GM18861 (cell line): ENCODE results near the gene MYCN.
"Not testable (repeated sequence)": the region's sequence is repeated elsewhere in the genome, so short reads cannot be mapped to it uniquely, and the experiment has no call there.

Experiments used
- ATAC-seq: cut with Tn5 transposase; IDR thresholded peaks from one replicate; pipeline ENCODE4 v1.9.1; 2021; ENCODE audit not compliant: unreplicated experiment

The MYCN gene

DNA sequence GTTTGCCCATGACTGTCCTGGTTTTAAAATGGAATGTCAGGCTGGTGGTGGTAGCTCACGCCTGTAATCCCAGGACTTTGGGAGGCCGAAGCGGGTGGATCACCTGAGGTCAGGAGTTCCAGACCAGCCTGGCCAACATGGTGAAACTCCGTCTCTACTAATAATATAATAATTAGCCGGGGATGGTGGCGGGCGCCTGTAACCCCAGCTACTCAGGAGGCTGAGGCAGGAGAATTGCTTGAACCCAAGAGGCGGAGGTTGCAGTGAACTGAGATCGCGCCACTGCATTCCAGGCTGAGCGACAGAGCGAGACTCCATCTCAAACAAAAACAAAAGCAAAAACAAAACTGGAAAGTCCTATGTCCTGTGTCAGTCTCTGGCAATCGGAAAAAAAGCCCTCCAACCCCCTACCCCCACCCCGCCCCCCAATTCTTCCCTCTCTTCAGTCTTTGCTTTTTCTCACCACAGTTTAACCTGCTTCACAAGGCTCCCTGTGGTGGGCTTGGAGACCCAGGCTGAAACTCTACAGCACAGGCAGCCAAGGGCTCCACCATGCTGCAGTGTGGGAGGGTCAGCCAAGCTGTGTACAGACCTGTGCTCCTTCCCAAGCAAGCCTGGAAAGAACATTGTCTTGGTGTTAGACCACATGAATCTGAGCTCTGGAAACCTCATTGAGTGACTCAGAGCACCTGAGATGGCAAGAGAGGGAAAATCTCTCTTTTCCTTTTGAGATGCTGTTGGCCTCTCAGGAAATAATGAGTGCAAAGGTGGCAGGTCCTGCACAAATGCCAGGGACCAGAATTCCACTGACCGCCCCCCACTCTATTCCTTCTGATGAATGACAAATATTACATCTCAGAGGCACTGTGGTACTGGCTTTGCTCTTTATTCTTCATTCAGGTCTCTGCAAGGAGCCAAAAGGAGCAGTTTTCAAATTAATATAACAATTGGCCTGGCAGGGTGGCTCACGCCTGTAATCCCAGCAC lies 16.7 kb downstream of the MYCN start:
- no peak for ATAC-seq

DNA sequence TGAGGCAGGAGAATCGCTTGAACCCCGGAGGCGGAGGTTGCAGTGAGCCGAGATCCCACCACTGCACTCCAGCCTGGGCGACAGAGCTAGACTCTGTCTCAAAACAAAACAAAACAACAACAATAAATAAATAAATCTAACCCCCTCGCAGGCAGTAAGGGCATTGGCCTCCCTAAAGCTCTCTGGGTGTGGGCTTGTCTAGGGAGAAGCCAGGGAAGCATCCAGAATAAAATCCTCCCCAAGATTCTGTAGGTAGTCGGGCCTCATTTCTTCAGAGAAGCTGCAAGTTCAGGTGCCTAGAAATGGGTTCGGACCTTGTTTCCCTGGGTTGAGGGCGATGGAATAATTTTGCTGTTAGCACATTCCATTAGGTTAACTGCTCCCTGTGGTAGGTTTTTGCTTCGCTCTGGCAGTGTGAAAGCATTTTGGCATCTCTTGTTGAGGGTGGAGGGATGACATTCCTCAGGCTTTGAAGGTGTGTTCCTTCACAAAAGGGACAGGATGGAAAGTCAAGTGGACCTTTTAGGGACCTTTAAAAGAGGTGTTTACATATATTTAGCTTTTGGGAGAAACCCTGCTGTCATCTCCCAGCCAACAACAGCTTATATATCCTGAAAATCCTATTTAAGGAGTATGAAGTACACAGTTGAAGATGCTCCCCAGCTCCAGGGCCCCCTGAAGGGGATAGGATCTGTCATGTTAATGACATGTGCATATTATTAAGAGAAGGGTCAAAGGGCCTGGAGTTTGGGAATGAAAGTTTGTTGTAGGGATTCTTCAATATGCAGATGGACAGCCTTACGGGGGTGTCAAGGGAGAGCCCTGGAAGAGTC lies 17.7 kb downstream of the MYCN start:
- no peak for ATAC-seq

DNA sequence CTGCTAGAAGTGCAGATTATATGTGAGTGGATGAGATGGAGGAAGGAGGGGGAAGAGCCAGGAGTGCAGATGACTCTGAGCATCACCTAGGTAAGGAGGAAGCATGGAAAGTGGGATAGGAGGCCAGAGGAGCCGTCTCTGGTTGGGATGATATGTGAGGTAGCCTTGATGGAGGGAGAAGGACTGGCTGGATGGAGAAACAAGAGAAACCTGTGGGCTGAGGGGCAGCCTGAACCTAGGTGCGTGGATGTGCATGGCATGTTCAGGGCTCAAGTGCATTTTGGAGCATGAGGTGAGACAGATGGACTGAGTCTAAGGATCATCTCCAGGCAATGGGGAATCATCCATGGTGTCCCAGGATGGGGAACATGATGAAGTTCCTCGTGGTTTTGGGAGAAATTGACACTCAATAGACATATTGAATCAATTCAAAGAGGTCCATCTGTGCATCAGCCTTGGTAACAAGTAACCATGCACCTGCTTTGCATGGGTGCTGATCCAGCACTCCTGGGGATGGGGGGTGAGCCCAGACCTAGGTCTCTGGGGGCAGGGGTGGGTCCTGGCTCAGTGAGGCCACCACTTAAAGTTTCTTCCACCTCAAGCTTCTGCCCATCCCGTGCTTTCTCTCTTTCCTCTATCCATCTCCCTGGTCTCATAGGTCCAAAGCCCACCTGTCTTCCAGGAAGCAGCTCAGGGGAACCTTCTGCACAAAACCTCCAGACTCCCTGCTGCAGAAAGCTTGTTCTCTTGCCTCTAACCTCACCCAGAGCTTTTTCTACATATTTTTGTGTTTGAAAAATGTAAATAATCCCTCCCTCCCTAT lies 19.2 kb downstream of the MYCN start:
- no peak for ATAC-seq

DNA sequence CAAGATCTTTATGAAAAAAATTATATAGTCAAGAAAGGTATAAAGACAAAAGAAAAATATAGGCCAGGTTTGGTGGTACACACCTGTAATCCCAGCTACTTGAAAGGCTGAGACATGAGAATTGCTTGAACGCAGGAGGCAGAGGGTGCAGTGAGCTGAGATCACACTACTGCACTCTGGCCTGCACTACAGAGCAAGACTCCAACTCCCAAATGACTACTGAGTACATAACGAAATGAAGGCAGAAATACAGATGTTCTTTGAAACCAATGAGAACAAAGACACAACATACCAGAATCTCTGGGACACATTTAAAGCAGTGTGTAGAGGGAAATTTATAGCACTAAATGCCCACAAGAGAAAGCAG lies 19.8 kb downstream of the MYCN start:
- not testable (repeated sequence) for ATAC-seq

GRCh38 chr2:15963109-15963976 lies 23.0 kb downstream of the MYCN start:
- ATAC-seq: not testable (repeated sequence)

DNA sequence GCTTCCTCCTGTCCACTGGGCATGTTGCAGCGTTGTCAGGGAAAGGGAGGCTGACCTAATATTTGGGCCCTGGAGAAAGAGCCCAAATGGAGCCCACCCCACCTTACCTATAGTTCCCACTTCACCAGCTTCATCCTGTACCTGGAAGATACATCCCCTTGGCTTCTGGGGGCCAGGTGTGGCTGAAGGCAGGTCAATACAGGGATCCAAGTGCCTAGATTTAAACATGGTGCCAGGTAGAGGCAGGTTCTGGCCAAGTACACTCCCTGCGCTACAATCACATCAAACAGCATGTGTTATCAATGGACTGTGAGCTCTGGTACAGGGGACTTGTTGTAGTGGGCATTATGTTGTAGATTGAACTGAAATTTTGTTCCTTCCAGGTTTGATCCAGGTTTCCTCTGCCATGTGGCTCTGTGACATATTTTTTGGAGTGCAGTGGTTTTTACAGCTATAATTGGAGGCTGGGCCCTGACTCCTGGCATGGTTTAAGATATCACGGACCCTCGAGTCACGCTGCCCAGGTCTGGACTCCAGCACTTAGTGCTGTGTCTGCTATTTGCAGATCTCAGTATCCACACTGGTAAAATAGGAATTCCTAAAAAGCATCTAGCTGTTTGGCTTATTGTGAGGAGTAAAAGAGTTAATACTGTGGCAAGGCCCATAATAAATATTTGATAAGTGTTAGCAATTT lies 23.8 kb downstream of the MYCN start:
- no peak for ATAC-seq

DNA sequence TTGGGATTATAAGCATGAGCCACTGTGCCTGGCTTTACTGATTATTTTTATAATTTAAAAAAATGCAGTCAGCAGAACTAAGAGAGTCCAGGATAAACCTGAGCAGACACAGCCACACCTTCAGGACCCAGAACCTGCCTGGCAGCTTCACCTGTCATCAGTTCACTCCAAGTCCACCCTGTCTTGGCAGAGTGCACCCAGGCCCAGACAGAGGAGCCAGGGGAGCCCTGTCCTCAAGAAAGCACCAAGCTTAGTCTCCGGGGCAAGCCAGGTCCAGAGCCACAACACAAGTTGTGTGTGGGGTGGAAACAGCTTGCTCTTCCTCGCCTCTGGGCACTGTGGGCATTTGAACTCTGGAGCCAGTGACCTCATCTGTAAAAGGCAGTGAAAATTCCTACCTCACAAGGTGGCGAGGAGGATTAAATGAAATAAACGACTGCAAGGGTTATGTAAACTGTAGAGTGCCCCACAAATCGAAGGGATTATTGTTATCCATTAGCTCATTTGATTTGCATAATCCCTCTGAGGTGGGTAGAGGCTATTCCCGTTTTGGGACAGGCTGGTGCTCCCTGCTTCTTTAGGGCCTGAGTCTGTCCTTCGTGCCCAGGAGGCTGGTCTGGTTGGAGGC lies 24.7 kb downstream of the MYCN start:
- no peak for ATAC-seq

- ATAC-seq: no peak
These were observed 25.2 kb downstream of the MYCN start for GRCh38 chr2:15965564-15966019.

- no peak for ATAC-seq
These were observed 27.3 kb downstream of the MYCN start for GRCh38 chr2:15967415-15968279.

DNA sequence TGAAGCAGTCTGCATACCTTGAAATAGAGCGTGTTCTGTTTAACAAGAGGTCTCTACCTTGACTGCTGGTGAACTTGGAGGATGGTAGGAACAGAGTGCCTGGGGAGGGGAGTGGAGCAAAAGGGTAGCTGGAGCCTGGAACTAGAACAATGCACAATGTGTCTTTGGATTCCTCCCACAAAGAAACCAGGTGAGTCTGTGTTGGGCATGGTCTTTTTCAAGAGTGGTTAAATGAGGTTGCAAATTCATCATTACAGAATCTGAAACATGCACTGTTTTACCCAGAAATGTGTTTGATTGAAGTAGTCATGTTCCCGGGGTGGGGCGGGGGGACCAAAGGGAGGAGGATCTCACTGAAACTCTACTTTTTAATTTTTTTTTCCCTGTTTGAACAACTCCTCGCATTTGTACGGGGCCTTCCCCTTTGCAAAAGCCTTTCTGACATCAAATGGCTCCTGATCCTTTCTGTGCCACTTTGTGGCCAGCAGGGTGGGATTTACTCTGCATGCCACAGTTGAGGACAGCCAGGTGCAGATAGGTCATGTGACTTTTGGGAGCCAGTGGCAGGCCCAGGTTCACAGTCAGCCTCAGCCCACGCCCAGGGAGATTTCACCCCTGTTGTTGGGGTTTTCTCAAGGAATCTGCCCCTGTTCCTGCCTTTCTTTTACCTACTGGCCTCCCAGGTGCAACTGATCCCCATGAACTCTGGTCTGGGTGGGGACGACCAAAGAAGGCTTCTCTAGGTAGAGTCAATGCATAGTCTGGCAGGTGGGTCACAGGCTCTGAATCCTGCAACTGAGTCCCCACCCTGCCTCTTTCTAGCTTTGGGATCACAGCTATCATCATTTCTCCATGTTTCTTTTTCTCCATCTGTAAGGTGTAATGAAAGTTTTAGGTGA lies 28.2 kb downstream of the MYCN start:
- ATAC-seq: no peak

DNA sequence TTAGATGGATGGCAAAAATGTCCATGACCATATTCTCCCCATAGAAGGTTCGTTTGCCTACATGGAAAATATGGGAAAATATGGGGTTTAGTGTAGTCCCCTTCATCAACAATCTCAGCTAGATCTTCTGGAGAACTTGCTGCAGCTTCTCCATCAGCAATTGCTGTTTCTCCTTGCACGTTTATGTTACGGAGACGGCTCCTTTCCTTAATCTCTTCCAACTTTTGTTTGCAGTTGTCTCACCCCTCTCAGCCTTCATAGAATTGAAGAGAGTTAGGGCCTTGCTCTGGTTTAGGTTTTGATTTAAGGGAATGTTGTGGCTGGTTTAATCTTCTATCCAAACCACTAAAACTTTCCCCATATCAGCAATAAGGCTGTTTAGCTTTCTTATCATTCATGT lies 28.9 kb downstream of the MYCN start:
- no peak for ATAC-seq

DNA sequence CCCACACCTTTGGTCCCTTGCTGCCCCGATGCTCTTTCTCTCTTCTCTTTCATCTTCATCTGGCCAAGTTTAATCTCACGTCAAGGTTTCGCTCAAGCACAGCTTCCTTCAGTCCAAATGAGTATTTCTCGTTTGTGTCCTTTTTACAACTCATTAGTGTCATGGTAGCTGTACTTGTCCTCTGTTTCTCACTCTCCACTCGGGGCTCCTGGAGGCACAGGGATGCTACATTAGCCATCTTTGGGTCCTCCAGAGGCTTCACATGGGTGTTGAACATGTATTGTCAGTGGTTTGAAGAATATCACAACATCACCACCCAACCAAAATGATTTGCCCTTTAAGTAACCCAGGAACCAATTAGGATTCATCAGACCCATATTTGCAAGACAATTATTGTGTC lies 30.4 kb downstream of the MYCN start:
- no peak for ATAC-seq

DNA sequence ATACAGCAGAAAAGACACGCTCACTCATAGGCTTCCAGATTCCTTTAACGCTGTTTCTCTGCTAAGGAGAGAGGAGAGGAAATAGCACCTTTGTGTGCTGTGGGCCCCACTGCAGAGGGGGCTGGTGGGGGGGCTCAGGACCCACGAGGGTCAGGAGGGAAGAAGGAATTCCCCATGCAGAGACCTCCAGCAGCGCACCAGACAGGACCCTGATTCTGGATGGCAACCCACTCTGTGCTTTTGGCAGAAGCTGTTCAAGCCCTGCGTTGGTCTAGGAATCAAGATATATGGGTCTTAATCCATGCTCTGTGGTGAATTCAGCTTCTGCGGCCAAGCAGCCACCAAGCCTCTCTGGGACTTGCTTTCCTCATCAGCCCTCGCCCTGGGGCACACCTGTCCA lies 31.0 kb downstream of the MYCN start:
- no peak for ATAC-seq

DNA sequence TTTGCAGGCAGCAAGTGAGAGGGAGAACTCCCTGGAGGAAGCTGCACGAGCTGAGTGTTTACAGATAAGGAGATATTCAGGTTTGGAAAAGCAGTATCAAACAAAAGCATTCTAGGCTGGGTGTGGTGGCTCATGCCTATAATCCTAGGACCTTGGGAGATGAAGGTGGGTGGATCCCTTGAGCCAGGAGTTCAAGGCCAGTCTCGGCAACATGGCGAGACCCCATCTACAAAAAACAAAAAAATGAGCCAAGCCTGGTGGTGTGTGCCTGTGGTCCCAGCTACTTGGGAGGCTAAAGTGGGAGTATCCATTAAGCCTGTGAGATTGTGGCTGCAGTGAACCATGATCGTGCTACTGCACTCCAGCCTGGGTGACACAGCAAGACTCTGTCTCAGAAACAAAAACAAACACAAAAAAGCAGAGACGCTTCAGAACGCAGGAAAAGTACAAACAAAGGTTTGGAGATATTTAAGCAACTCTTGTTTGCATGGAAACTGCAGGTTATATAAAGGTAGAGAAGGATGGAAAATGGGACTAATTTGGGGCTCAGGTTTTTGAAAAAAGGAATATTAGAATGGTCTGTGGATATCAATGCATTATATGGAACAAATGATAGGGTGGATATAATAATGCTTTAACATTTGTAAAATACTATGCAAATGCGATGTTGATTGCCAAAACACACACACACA lies 31.6 kb downstream of the MYCN start:
- no peak for ATAC-seq

GRCh38 chr2:15973481-15974401 lies 33.4 kb downstream of the MYCN start:
- ATAC-seq: no peak
